HepG2 (cell line): ENCODE data around the gene MYO5B. TPM values are rescaled to one million over a fixed set of nuclear protein-coding genes. Genes with fewer than 3 reads are reported as not detected.

Experiments used
- ATAC-seq: fragments of 200-7000 bp; cut with Tn5 transposase; 3 replicates; pipeline ENCODE4 v1.9.1; 2020; ENCODE audit warnings: mild to moderate bottlenecking, moderate library complexity
- BruUV-seq: library from RNA; stranded (reverse); fragments of 400-500 nt; replicated peaks from 2 replicates; lab custom pipeline; 2021; lab: Mats Ljungman, UMichigan
- CTCF ChIA-PET: fragments of 300-600 bp; formaldehyde crosslinking; extraction: SDS; loops from one replicate; lab custom pipeline; 2021; ENCODE audit warnings: low total read pairs, inconsistent platforms, low intra/inter-chr PET ratio; lab: Yijun Ruan, JAX
- POLR2A ChIA-PET: fragments of 350-600 bp; sonication (Branson Sonifier 250); formaldehyde crosslinking; loops from one replicate; lab custom pipeline; 2020; ENCODE audit warnings: antibody characterized with exemption, inconsistent platforms; lab: Yijun Ruan, JAX
- DNase-seq: peaks from one replicate; pipeline ENCODE4 v3.0.0-alpha.2; 2015; ENCODE audit warnings: low spot score
- FAIRE-seq: peaks from 3 replicates; lab custom pipeline; 2011; peaks lifted over from hg19 to GRCh38; lab: Jason Lieb, UNC
- H2AFZ ChIP-seq: one replicate; pipeline ENCODE4 v1.6.1; 2011; ENCODE audit warnings: low read length, inconsistent platforms
- H3K27ac ChIP-seq: fragments of 300-600 bp; 3 replicates; pipeline ENCODE4 v1.8.0; 2011; ENCODE audit warnings: mixed run types, mild to moderate bottlenecking, mixed read lengths, low read length, inconsistent platforms; ENCODE audit not compliant: insufficient read depth; ENCODE audit errors: extremely low read length
- H3K27me3 ChIP-seq, 2 experiments: fragments of 200-600 bp in 1 of 2; 2 replicates in 1 of 2; 3 replicates in 1 of 2; pipeline versions ENCODE4 v1.6.0 to v1.8.0; 2011; ENCODE audit warnings: low read length in 2 of 2, mild to moderate bottlenecking in 2 of 2, moderate library complexity in 2 of 2, inconsistent platforms in 1 of 2; ENCODE audit not compliant: insufficient read depth in 2 of 2, control insufficient read depth in 1 of 2
- H3K36me3 ChIP-seq, 2 experiments: fragments of 200-600 bp in 1 of 2; replicated peaks in 1 of 2; 2 replicates in 1 of 2; 3 replicates in 1 of 2; pipeline versions ENCODE4 v1.5.1 to v1.8.0; 2011; ENCODE audit warnings: low read length in 2 of 2, inconsistent platforms in 1 of 2; ENCODE audit not compliant: insufficient read depth in 2 of 2, control insufficient read depth in 1 of 2
- H3K4me1 ChIP-seq: 2 replicates; pipeline ENCODE4 v1.5.1; 2012; ENCODE audit warnings: low read length, inconsistent platforms; ENCODE audit not compliant: insufficient read depth
- H3K4me2 ChIP-seq: 2 replicates; pipeline ENCODE4 v1.6.0; 2011; ENCODE audit warnings: low read depth, low read length, inconsistent platforms
- H3K4me3 ChIP-seq, 3 experiments: fragments of 200-600 bp in 1 of 3; sonication (generic), shearing (Covaris generic) in 1 of 3; replicated peaks in 1 of 3; 2 replicates each; pipeline ENCODE4 v1.5.1; 2011 to 2016; ENCODE audit warnings: low read length in 3 of 3, inconsistent platforms in 2 of 3, low read depth in 2 of 3, mild to moderate bottlenecking in 2 of 3, control low read depth in 1 of 3, mixed read lengths in 1 of 3; ENCODE audit not compliant: insufficient read depth in 1 of 3
- H3K79me2 ChIP-seq: one replicate; pipeline ENCODE4 v1.6.1; 2011; ENCODE audit warnings: low read length, inconsistent platforms; ENCODE audit not compliant: insufficient read depth
- H3K9ac ChIP-seq: 2 replicates; pipeline ENCODE4 v1.6.0; 2011; ENCODE audit warnings: mild to moderate bottlenecking, low read depth, low read length, inconsistent platforms; ENCODE audit not compliant: insufficient read depth
- H3K9me3 ChIP-seq: 2 replicates; pipeline ENCODE4 v1.5.1; 2012; ENCODE audit warnings: mild to moderate bottlenecking, low read length
- H4K20me1 ChIP-seq: 2 replicates; pipeline ENCODE4 v1.6.0; 2011; ENCODE audit warnings: inconsistent platforms, mild to moderate bottlenecking, low read length, moderate library complexity; ENCODE audit not compliant: insufficient read depth
- FOSL2 ChIP-seq: sonication (generic); formaldehyde crosslinking; IDR thresholded peaks from 2 replicates; pipeline ENCODE4 v1.4.0; 2020; ENCODE audit warnings: missing genetic modification reagents
- GFI1 ChIP-seq: sonication (generic); formaldehyde crosslinking; IDR thresholded peaks from 2 replicates; pipeline ENCODE4 v1.5.0; 2020; ENCODE audit warnings: missing genetic modification reagents, mild to moderate bottlenecking, borderline replicate concordance
- ZMYM4 ChIP-seq: sonication (generic); formaldehyde crosslinking; IDR thresholded peaks from 2 replicates; pipeline ENCODE4 v1.8.1; 2023; ENCODE audit warnings: mild to moderate bottlenecking, missing genetic modification reagents
- WGBS: methylation state at CpG from one replicate; pipeline ENCODE4 v1.1.6; 2017; ENCODE audit warnings: low lambda C conversion rate; 5-methylcytosine and 5-hydroxymethylcytosine counted together
- in situ Hi-C: cut with HindIII; loops from 2 replicates; pipeline ENCODE4 v1.10.0; 2017; ENCODE audit warnings: low pct_unique_long_range_greater_than_20kb; ENCODE audit not compliant: extremely low pct_ligation_motif_present
- intact Hi-C: fragments of 100-400 bp; cut with micrococcal nuclease; formaldehyde crosslinking; loops from one replicate; pipeline ENCODE4 v1.10.0; 2022; ENCODE audit not compliant: unreplicated experiment
- polyA plus RNA-seq, 8 experiments: library from polyadenylated mRNA; depleted of rRNA in 3 of 8; stranded (reverse) in 7 of 8; unstranded in 1 of 8; fragments of >200 nt; fragmentation: Illumina TruSeq in 4 of 8; extraction: Trizol in 4 of 8; gene quantifications; 2 replicates each; pipeline versions ENCODE4 v1.2.1 to v1.2.3, GENCODE V29; 2011 to 2016; ENCODE audit warnings: low read depth in 4 of 8, missing spikeins in 1 of 8, mixed read lengths in 1 of 8; ENCODE audit not compliant: insufficient read depth in 1 of 8
- total RNA-seq, 5 experiments: library from RNA; depleted of rRNA; stranded (reverse); fragments of >200 nt; fragmentation: Illumina TruSeq; extraction: Trizol; gene quantifications; 2 replicates each; pipeline ENCODE4 v1.2.3, GENCODE V29; 2016; ENCODE audit warnings: low read depth in 1 of 5
- TF ChIP-seq, protein P1 (sequence below): conservative IDR thresholded peaks from 2 replicates; pipeline ENCODE4 v1.6.1; 2018; ENCODE audit warnings: missing genetic modification reagents

MYO5B gene
- total and polyA plus RNA-seq, 2 of the 13 experiments (the other 11 are each of a cell fraction or from before 2014, with no cell fraction given), result 13.1 to 24.0 TPM

- Histone ChIP-seq H3K9ac (no peak overlapping the region), H3K4me3 (no peak overlapping the region), H3K27me3 (no peaks in the 10 kb centered on the region), H3K4me1 (no peaks in the 10 kb centered on the region), H4K20me1 (no peaks in the 10 kb centered on the region; the same call in 1 of the 2 replicates), H3K79me2 (no peaks in the 10 kb centered on the region), H3K9me3 (no peaks in the 10 kb centered on the region), H2AFZ (no peak overlapping the region), H3K4me2 (no peak overlapping the region), H3K27ac (no peak overlapping the region), H3K36me3 (peaks cover 0 to 12% of the 10 kb centered on the region in 2 experiments; a peak in 3 of 5 replicates)
- intact Hi-C loops, result no loop called here
- DNase-seq (no peak), ATAC-seq (no peak), FAIRE-seq (no peak)
- WGBS, result 90% methylated on average over 3 of the region's 3 CpGs
- no TSS peak for BruUV-seq
- in situ Hi-C loops, result no loop called here
- TF ChIP-seq ZMYM4 (CRISPR knock-in tag), result no peak
- no peak for TF ChIP-seq GFI1 (CRISPR knock-in tag)
- ChIA-PET POLR2A (no interaction called here), CTCF (no interaction called here)
These were observed 209.7 kb downstream of the MYO5B start for GRCh38 chr18:49985236-49985635.

- POLR2A ChIA-PET, result interaction anchor here (1.4 kb wide), 1 partner anchor 12 kb away, joined by 3 read pairs; no protein-coding TSS in a partner anchor
- intact Hi-C loops, result no loop called here
- no TSS peak for BruUV-seq
- ATAC-seq, result no peak
- H3K4me1 ChIP-seq, result peaks cover 7% of the 10 kb centered on the region
- H2AFZ ChIP-seq, result no peak overlapping the region
- no peak for FAIRE-seq
- TF ChIP-seq, protein P1, sequence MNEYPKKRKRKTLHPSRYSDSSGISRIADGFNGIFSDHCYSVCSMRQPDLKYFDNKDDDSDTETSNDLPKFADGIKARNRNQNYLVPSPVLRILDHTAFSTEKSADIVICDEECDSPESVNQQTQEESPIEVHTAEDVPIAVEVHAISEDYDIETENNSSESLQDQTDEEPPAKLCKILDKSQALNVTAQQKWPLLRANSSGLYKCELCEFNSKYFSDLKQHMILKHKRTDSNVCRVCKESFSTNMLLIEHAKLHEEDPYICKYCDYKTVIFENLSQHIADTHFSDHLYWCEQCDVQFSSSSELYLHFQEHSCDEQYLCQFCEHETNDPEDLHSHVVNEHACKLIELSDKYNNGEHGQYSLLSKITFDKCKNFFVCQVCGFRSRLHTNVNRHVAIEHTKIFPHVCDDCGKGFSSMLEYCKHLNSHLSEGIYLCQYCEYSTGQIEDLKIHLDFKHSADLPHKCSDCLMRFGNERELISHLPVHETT, result no peak
- TF ChIP-seq FOSL2, result 0 out of 2 replicates have a peak, but pooled peaks have one; percentile 17
- TF ChIP-seq, all 625 proteins: peak for 1
- H3K36me3 ChIP-seq, result peaks cover 0 to 9% of the 10 kb centered on the region in 2 experiments; a peak in 1 of 5 replicates
- in situ Hi-C loops, result no loop called here
- no peaks in the 10 kb centered on the region for H3K79me2 ChIP-seq
- no peaks in the 10 kb centered on the region for H3K9me3 ChIP-seq
- no peak overlapping the region for H3K9ac ChIP-seq
- CTCF ChIA-PET, result no interaction called here
- H3K27ac ChIP-seq, result no peak overlapping the region
- 77% methylated on average over 4 of the region's 4 CpGs for WGBS
- no peaks in the 10 kb centered on the region for H3K27me3 ChIP-seq
- H3K4me3 ChIP-seq, result no peak overlapping the region
- H3K4me2 ChIP-seq, result no peak overlapping the region
- H4K20me1 ChIP-seq, result no peaks in the 10 kb centered on the region; the same call in 1 of the 2 replicates
- no peak for DNase-seq
These were observed 214.1 kb downstream of the MYO5B start for GRCh38 chr18:49980896-49981295.
